ENCODE results near the gene NRG2. TPM values are rescaled to one million over a fixed set of nuclear protein-coding genes. Genes with fewer than 3 reads are reported as not detected.

The NRG2 gene
- total and polyA plus RNA-seq, 7 donors, result 0.42 to 19.6 (median 3.5) TPM

GRCh38 chr5:139859013-139859412, 184.1 kb downstream of the NRG2 start:
- no peak for TF ChIP-seq CTCF (IDR thresholded peaks at IDR 0.05)
- Histone ChIP-seq H3K27ac (no peak overlapping the region), H3K27me3 (ENCODE audit: insufficient read depth in 3 of 3, low read length in 2 of 3) (no peaks in the 10 kb centered on the region), H3K9me3 (no peaks in the 10 kb centered on the region), H3K4me1 (peaks cover 11% of the 10 kb centered on the region), H3K36me3 (ENCODE audit: insufficient read depth in 1 of 2, low read depth in 1 of 2) (peaks cover 0 to 10% of the 10 kb centered on the region in 2 donors), H3K4me3 (no peak overlapping the region)
- WGBS, 3 donors, result 84 to 85% (median 85%) methylated on average over 2 of the region's 2 CpGs
- intact Hi-C loops (cut with DNase I), result no loop called here
- ATAC-seq, result no peak
- peak in 1 of 2 donors; percentile 34 for DNase-seq

GRCh38 chr5:139856714-139857113, 186.4 kb downstream of the NRG2 start:
- intact Hi-C loops (cut with DNase I), result no loop called here
- TF ChIP-seq CTCF (IDR thresholded peaks at IDR 0.05), result no peak
- Histone ChIP-seq H3K9me3 (no peaks in the 10 kb centered on the region), H3K36me3 (ENCODE audit: insufficient read depth in 1 of 2, low read depth in 1 of 2) (peaks cover 0 to 33% of the 10 kb centered on the region in 2 donors), H3K27ac (no peak overlapping the region), H3K4me3 (no peak overlapping the region), H3K27me3 (ENCODE audit: insufficient read depth in 3 of 3, low read length in 2 of 3) (no peaks in the 10 kb centered on the region), H3K4me1 (no peaks in the 10 kb centered on the region)
- WGBS, 3 donors, result 85 to 100% (median 91%) methylated on average over 4 of the region's 4 CpGs
- DNase-seq (peak in 1 of 2 donors; percentile 51), ATAC-seq (peak in 1 of 4 donors; percentile 15)

GRCh38 chr5:139855946-139856540, 187.1 kb downstream of the NRG2 start:
- peak in 1 of 2 donors; percentile 26 for DNase-seq
- no peak for TF ChIP-seq CTCF (IDR thresholded peaks at IDR 0.05)
- Histone ChIP-seq H3K4me3 (no peak overlapping the region), H3K9me3 (no peaks in the 10 kb centered on the region), H3K27ac (no peak overlapping the region), H3K27me3 (ENCODE audit: insufficient read depth in 3 of 3, low read length in 2 of 3) (no peaks in the 10 kb centered on the region), H3K36me3 (ENCODE audit: insufficient read depth in 1 of 2, low read depth in 1 of 2) (peaks cover 0 to 39% of the 10 kb centered on the region in 2 donors), H3K4me1 (no peaks in the 10 kb centered on the region)
- no peak for ATAC-seq
- intact Hi-C loops (cut with DNase I), result no loop called here
- WGBS, 3 donors, result 84 to 93% (median 90%) methylated on average over 6 of the region's 6 CpGs

- no peaks in the 10 kb centered on the region for H3K27me3 ChIP-seq (ENCODE audit: insufficient read depth in 3 of 3, low read length in 2 of 3)
- ATAC-seq (no peak), DNase-seq (peak in 1 of 2 donors; percentile 30)
- H3K4me3 ChIP-seq, result no peak overlapping the region
- peaks cover 0 to 45% of the 10 kb centered on the region in 2 donors for H3K36me3 ChIP-seq (ENCODE audit: insufficient read depth in 1 of 2, low read depth in 1 of 2)
- no peak overlapping the region for H3K27ac ChIP-seq
- H3K9me3 ChIP-seq, result no peaks in the 10 kb centered on the region
- H3K4me1 ChIP-seq, result no peaks in the 10 kb centered on the region
- no peak for TF ChIP-seq CTCF (IDR thresholded peaks at IDR 0.05)
- 91 to 95% (median 93%) methylated on average over 8 of the region's 8 CpGs for WGBS, 3 donors
- intact Hi-C loops (cut with DNase I), result no loop called here
Observed at GRCh38 chr5:139855451-139855850, 187.6 kb downstream of the NRG2 start.

- intact Hi-C loops (cut with DNase I), result no loop called here
- 94 to 99% (median 98%) methylated on average over 5 of the region's 5 CpGs for WGBS, 3 donors
- Histone ChIP-seq H3K27ac (no peak overlapping the region), H3K27me3 (ENCODE audit: insufficient read depth in 3 of 3, low read length in 2 of 3) (no peaks in the 10 kb centered on the region), H3K4me1 (no peaks in the 10 kb centered on the region), H3K4me3 (no peak overlapping the region), H3K9me3 (no peaks in the 10 kb centered on the region), H3K36me3 (ENCODE audit: insufficient read depth in 1 of 2, low read depth in 1 of 2) (peaks cover 0 to 47% of the 10 kb centered on the region in 2 donors)
- no peak for DNase-seq
- ATAC-seq, result no peak
- no peak for TF ChIP-seq CTCF (IDR thresholded peaks at IDR 0.05)
Observed at GRCh38 chr5:139854953-139855352, 188.1 kb downstream of the NRG2 start.

Measured in psoas muscle (tissue), 8 donors.